ENCODE data around the gene EBNA1BP2. TPM values are rescaled to one million over a fixed set of nuclear protein-coding genes. Genes with fewer than 3 reads are reported as not detected.
A peak's percentile ranks its signal among the peaks of the same experiment; 100 is the strongest.

The EBNA1BP2 gene, protein sequence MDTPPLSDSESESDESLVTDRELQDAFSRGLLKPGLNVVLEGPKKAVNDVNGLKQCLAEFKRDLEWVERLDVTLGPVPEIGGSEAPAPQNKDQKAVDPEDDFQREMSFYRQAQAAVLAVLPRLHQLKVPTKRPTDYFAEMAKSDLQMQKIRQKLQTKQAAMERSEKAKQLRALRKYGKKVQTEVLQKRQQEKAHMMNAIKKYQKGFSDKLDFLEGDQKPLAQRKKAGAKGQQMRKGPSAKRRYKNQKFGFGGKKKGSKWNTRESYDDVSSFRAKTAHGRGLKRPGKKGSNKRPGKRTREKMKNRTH
- total RNA-seq (52.5 TPM), polyA plus RNA-seq (ENCODE audit: insufficient read depth, low read depth, low replicate concordance) (98.8 TPM)
- long read RNA-seq, donor 1, transcript EBNA1BP2-201 (9 exons, 1,322 nt), result major isoform, 11 of 22 reads
- long read RNA-seq, donor 1, partial matches to known transcripts, result 6 of 22 reads
- long read RNA-seq, donor 1, other reads (novel, unspliced or antisense), result 0 of 22 reads
- long read RNA-seq, donor 2, transcript EBNA1BP2-201 (9 exons, 1,322 nt), result major isoform, 18 of 38 reads
- long read RNA-seq, donor 2, partial matches to known transcripts, result 16 of 38 reads
- long read RNA-seq, donor 2, other reads (novel, unspliced or antisense), result 0 of 38 reads
- long read RNA-seq, donor 3, transcript EBNA1BP2-201 (9 exons, 1,322 nt), result major isoform, 23 of 49 reads
- long read RNA-seq, donor 3, partial matches to known transcripts, result 25 of 49 reads
- long read RNA-seq, donor 3, other reads (novel, unspliced or antisense), result 0 of 49 reads
- long read RNA-seq, donor 4, transcript EBNA1BP2-201 (9 exons, 1,322 nt), result major isoform, 31 of 33 reads
- long read RNA-seq, donor 4, partial matches to known transcripts, result 0 of 33 reads
- long read RNA-seq, donor 4, other reads (novel, unspliced or antisense), result 0 of 33 reads
- long read RNA-seq, donor 5, partial matches to known transcripts, result 0 of 1 reads
- long read RNA-seq, donor 5, other reads (novel, unspliced or antisense), result 0 of 1 reads
- long read RNA-seq, donor 6, transcript EBNA1BP2-201 (9 exons, 1,322 nt), result major isoform, 37 of 64 reads
- long read RNA-seq, donor 6, partial matches to known transcripts, result 25 of 64 reads
- long read RNA-seq, donor 6, other reads (novel, unspliced or antisense), result 0 of 64 reads
- long read RNA-seq, donor 7, transcript EBNA1BP2-201 (9 exons, 1,322 nt), result major isoform, 32 of 42 reads
- long read RNA-seq, donor 7, partial matches to known transcripts, result 4 of 42 reads
- long read RNA-seq, donor 7, other reads (novel, unspliced or antisense), result 6 of 42 reads
- long read RNA-seq, donor 8, transcript EBNA1BP2-201 (9 exons, 1,322 nt), result major isoform, 14 of 43 reads
- long read RNA-seq, donor 8, partial matches to known transcripts, result 28 of 43 reads
- long read RNA-seq, donor 8, other reads (novel, unspliced or antisense), result 0 of 43 reads
- long read RNA-seq, donor 9, transcript EBNA1BP2-201 (9 exons, 1,322 nt), result major isoform, 5 of 17 reads
- long read RNA-seq, donor 9, partial matches to known transcripts, result 11 of 17 reads
- long read RNA-seq, donor 9, other reads (novel, unspliced or antisense), result 0 of 17 reads
- long read RNA-seq, donor 10, transcript EBNA1BP2-201 (9 exons, 1,322 nt), result major isoform, 15 of 42 reads
- long read RNA-seq, donor 10, partial matches to known transcripts, result 23 of 42 reads
- long read RNA-seq, donor 10, other reads (novel, unspliced or antisense), result 0 of 42 reads

GRCh38 chr1:43171876-43172526, at the start of gene EBNA1BP2, which contains the start of gene CFAP57:
EBNA1BP2 (minus strand) TSS chr1:43172290; CDS start chr1:43172118, 172 bp downstream.
CFAP57 (plus strand) TSS chr1:43172330; CDS start chr1:43172754, 424 bp downstream.
- intact Hi-C loops (cut with DNase I), result no loop called here

DNA sequence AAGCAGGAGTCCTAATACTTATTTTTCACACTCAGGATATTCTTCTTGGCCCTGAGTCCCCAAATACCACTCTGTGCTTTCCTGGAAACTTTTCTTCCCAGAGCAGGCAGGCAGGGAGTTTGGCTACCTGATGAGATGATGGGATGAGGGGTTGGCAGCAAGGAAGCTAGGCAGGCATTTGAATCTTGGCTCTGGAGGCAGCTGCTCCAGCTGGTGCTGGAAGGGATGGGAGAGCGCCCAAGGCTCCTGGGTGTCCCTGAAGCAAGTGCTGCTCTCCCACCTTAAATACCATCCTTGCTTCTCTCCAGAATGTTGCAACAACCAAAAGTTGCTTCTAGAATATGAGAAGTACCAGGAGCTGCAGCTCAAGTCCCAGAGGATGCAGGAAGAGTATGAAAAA, 49.7 kb upstream of the EBNA1BP2 start:
- no peaks in the 10 kb centered on the region for H3K9me3 ChIP-seq (ENCODE audit: control insufficient read depth in 2 of 3, insufficient read depth in 1 of 3, low read length in 3 of 3)
- H3K36me3 ChIP-seq (ENCODE audit: control insufficient read depth in 2 of 3, insufficient read depth in 3 of 3, low read length in 3 of 3), result no peaks in the 10 kb centered on the region
- H3K4me1 ChIP-seq (ENCODE audit: control insufficient read depth in 2 of 3, insufficient read depth in 2 of 3, low read depth in 1 of 3, low read length in 3 of 3), result no peaks in the 10 kb centered on the region
- TF ChIP-seq CTCF (IDR thresholded peaks at IDR 0.05; ENCODE audit: borderline replicate concordance, extremely low read depth, insufficient read depth), result no peak
- H3K9ac ChIP-seq (ENCODE audit: low read length in 3 of 3), result no peak overlapping the region
- DNase-seq (no peak), FAIRE-seq (no peak)
- H3K27ac ChIP-seq (ENCODE audit: low read depth in 2 of 2, low read length in 2 of 2), result no peak overlapping the region
- H3K27me3 ChIP-seq (ENCODE audit: control insufficient read depth, insufficient read depth, low read length), result no peaks in the 10 kb centered on the region
- H3K4me3 ChIP-seq (ENCODE audit: low read length in 3 of 3), result no peak overlapping the region
- intact Hi-C loops (cut with DNase I), result no loop called here

More at GRCh38 chr1:43171876-43172526, at the start of gene EBNA1BP2, which contains the start of gene CFAP57:
- H3K9ac ChIP-seq (ENCODE audit: low read length in 3 of 3), result peak within 1 kb of the TSS; percentile 74 to 90 (median 76)
- H3K4me3 ChIP-seq (ENCODE audit: low read length in 3 of 3), result peak within 1 kb of the TSS; percentile 84 to 98 (median 97)
- TF ChIP-seq CTCF (IDR thresholded peaks at IDR 0.05; ENCODE audit: borderline replicate concordance, extremely low read depth, insufficient read depth), result no peak
- peaks cover 6 to 21% (median 16%) of the 10 kb centered on the region in 3 donors for H3K36me3 ChIP-seq (ENCODE audit: control insufficient read depth in 2 of 3, insufficient read depth in 3 of 3, low read length in 3 of 3)
- DNase-seq, result peak; percentile 95 to 98 (median 96)
- H3K4me1 ChIP-seq (ENCODE audit: control insufficient read depth in 2 of 3, insufficient read depth in 2 of 3, low read depth in 1 of 3, low read length in 3 of 3), result peaks cover 0 to 11% (median 10%) of the 10 kb centered on the region in 3 donors
- peak within 1 kb of the TSS; percentile 55 to 65 for H3K27ac ChIP-seq (ENCODE audit: low read depth in 2 of 2, low read length in 2 of 2)
- no peaks in the 10 kb centered on the region for H3K27me3 ChIP-seq (ENCODE audit: control insufficient read depth, insufficient read depth, low read length)
- no peaks in the 10 kb centered on the region for H3K9me3 ChIP-seq (ENCODE audit: control insufficient read depth in 2 of 3, insufficient read depth in 1 of 3, low read length in 3 of 3)
- FAIRE-seq, result no peak

Data from kidney (tissue), 22 donors.